Stimulated activated CD4-positive, alpha-beta T cell treated with anti-CD3 and anti-CD28 coated beads, TNF-alpha, amount 100 ng/mL, for 1 hour (primary cell): ENCODE results near the gene TMEM218.

Source experiments
- DNase-seq, 3 donors: peaks; one replicate each; pipeline ENCODE4 v3.0.0-alpha.2; 2020; ENCODE audit warnings: low read depth in 3 of 3, low spot score in 1 of 3

Gene TMEM218

DNA sequence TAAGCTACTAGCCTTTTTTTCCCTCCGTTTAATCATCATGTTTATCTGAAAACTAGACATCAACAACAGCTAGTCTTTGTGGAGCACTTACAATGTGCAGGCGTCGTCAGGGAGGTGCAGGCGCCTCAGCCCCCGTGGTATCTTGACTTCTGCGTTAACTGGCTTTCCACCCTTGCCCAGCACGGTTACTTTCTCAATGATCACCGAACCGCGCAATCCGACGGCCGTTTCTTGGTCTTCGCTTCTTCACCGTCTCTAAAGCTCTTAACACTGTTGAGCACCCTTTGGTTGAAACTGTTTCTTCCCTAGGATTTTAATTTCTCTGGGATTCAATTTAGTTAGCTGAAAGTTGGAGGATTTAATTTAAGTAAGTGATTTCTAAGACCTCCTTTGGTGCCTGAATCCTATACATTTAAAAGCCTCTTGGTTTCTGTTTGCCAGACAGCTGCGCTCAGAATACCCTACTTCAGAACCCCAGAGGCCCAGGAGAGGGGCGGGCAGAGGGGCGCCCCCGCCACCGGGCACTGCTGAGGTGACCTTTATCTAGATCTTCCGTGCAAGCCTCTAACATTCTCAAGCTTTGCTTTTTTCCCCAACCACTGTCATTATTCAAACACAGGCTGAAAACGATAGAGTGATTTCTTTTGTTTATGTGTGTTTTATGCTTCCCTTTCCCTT is 18.0 kb upstream of the TMEM218 start:
- DNase-seq = no peak

DNA sequence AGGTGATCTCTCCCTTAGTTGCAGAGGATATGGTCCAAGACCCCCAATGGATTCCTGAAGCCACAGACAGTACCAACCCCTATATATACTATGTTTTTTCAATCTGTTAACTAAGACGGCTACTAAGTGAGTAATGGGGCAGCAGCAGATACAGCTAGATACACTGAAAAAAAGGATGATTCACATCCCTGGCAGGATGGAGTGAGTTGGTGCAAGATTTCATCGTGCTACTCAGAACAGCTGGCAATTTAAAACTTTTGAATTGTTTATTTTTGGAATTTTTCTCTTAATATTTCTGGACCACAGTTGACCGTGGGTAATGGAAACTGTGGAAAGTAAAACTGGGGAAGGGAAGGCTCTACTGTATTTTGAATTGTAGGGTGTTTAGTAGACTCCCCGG is 17.0 kb upstream of the TMEM218 start:
- no peak for DNase-seq

DNA sequence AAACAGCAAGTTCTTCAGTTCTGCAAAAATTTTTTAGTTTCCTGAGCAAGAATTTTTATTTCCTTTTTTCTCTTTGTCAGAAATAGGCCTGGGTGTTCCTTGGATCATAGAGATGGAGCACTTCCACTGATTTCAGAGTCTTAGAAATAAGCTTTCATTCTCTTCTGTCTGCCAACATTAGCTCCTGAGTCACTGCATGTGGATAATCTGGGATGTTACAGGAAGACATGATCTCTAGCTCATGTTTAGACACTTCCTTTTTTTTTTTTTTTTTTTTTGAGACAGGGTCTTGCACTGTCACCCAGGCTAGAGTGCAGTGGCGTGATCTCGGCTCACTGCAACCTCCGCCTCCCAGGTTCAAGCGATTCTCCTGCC is 13.2 kb upstream of the TMEM218 start:
- no peak for DNase-seq

DNA sequence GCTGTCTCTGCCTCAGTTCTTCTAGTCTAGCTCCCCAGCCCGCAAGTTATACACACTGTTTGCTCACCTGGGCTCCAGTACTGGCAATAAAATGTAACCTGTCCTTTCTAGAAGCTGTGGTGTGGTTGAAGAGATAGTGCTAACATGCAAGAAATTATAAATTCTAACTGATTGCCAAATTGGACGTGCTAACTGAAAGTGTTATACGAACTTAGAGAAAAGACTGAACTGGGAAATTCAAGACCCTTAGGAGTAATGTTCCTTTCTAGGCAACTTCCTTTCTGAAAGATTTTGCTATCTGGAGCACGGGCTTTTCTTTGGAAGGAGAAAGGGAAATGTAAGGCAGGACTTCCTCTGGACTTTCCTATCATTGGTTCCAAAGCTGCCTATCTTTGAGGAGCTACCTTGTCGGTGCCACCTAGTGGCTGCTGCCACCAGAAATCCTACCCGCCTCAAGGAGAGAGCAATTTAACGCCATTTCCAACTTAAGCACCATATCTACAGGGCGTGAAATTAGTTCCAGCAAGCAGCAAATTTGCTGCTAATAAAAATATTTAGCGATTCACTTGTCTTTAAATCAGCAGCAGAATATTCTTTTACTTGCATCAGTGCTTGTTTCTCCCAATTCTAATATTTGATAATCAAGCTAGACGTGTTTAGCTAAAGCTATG is 12.7 kb upstream of the TMEM218 start:
- no peak for DNase-seq

DNA sequence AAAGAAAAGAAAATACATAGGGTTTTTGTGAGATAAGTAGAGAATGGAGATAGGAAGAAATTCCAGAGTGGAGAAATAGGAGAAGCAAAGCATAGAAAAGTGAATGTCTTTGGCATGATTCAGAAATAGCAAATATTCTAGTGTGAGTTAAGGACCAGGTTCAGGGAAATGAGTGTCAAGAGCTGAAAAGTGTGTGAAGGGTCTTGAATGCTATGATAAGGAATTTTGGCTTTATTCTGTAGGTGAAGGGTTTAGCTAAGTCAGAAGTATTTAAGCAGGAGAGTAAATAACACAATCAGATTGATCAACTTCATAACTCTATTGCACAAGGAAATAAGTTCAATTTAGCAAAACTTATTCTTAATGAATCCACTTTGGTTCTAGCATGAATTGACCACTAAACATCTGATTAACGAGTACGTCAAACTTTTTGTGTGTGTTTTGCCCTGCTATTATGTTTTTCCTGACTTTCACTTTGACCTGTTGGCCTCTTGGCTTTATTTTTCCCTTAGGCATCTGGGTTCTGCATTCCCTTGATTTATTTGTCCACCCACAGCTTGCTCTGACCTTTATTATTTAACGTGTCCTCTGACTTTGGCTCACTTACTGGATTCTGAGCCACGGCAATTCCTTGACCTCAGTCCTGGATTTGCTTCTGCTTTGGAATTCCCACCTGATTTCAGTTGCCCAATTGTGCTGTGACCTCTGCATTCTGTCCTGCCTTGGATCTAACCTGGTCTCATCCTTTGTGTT is 11.9 kb upstream of the TMEM218 start:
- DNase-seq = no peak

DNA sequence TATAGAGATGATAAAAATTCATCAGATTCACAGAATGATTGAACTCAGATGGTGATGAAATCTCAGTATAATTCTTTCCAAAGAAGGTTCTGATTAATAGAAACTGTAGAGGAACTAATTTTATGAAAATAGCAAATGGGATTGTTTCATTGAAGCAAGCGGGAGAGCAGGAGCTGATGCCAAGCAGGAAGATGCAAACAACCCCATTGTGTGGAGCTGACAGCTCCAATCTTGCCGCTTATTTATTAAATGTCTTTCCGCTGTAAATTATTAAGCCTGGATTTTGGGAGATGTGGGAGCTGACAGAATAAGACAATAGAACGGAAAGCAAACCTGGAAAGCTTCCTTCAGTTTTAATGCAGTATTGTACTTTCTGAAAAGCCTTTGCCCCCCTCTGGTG is 6.0 kb upstream of the TMEM218 start:
- DNase-seq = no peak

DNA sequence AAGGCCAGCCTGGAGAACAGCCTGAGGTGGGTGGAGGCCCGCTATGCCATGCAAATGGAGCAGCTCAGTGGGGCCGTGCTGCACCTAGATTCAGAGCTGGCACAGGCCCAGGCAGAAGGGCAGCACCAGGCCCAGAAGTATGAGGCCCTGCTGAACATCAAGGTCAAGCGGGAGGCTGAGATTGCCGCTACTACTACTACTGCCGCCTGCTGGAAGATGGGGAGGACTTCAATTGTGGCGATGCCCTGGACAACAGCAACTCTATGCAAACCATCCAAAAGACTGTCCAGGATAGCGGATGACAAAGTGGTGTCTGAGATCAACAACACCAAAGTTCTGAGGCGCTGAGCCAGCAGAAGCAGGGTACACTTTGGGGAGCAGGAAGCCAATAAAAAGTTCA is 3.1 kb upstream of the TMEM218 start:
- no peak for DNase-seq

DNA sequence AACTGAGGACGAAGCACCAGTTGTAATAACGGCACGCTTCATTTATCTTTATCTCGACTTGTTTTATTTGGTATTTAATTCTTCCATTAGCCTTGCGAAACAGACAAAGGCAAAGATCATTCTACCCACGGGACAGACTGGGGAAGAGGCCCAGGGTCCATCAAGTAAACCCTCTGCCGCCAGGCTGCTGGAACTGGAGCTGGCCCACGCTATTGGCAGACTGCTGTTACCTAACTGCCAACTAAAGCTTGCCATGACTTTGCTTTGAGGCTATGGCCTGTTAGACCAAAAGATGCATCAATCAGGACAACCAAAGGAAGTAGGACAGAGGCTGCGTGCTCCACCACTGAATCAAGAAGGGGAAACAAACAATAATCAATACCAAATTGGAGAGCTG is 780 bp upstream of the TMEM218 start:
- DNase-seq = no peak

DNA sequence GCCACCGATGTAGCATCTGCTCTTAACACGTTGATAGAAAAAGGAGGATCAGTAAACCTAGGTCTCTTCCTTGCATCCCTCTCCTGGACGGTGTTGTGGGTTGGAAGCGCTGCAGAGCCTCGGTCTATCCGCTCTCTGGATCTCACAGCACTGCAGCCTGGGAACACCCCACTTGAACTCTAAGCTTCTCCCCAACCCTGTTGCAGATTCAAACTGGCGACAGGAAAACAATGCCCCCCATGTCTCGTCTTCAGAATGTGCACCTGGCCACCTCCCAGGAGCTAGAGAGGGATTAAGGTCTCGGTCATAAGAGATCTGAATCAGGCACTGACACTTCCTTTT is 454 bp downstream of the TMEM218 start:
- peak in 1 of 3 donors; percentile 1 for DNase-seq

DNA sequence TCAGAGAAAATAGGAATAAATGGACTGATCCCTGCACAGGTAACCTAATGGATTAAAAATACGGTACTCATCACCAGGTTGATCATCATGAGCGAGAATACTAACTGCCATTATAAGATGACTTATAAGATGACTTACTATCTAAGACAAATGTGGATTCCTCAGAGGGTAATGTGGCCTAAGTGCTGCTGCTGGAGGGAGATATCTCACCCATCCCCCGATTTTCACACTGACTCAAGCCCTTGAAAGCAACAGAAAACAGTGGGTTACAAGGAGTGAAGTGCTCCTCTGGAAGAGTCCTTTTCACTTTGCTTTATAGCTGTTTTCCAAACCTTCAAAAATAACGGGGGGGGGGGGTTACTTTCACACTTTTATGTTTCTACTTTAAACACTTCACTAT is 920 bp downstream of the TMEM218 start:
- DNase-seq = no peak

DNA sequence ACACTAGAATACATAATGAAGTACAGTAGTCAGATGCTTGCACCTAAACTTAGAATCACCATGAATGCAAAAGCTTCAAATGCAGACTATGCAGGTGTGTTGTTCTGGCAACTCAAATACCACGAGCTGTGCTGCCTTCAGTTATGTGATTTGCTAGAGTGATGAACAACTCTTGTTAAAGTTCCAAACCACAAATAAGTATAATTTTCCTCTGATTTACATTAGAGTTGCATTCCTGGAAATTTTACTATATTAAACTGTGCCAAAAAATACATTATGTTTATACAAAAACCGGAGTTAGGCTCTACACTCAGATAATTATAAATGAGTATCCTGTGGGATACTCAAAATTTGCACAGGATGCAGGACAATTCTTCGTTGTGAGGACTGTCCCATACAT is 3.0 kb downstream of the TMEM218 start:
- no peak for DNase-seq

DNA sequence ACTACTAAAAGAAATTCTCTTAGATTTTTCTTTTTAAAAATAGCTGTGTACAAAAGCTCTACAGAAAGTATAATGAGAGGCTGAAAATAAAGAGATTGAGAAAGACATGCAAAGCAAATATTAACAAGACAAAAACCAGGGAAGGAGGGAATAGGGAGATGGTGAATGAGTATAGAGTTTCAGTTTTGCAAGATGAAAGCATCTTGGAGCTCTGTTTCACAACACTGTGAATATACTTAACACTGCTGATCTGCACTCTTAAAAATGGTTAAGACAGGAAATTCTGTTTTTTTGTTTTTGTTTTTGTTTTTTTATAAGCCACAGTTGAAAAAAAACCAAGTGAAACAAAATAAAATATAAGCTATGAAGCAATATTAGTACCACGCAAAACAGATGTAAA is 5.5 kb downstream of the TMEM218 start:
- no peak for DNase-seq

DNA sequence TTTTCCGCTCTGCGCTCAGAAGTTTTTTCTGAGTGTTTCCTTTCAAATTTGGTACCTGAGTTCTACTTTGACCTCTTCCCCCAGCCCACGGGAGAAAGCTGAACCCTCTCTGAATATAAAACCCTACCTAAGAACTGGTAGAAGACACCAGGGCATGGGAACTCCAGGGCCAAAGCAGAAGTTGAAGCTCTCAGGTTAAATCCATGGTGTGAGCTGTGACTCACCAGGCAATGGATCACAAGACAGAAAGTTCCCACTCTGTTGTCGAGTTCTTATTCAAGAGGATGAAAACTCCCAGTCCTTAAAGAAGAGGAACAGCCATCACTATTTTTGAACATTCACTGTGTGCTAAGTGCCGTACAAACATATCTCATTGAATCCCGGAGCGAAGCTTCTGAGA is 8.9 kb downstream of the TMEM218 start:
- DNase-seq = no peak

DNA sequence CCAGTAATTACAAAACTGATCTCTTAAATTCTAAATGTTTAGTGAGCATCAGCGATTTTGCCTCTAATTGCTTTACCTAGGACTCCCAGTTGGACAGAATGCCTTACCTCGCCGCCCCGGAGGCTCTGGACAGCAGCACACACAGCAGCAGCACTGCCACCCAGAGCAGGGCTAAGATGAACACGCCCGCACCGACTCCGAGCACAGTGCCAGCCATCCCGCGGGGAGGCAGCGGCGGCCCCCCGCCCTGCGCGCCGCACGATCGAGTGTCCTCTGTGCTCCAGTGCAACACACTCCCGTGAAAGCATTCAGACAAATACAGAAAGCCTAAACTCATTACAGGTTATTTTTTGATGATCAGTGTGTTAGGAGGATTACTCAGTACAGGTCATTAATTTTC is 9.4 kb downstream of the TMEM218 start:
- DNase-seq = no peak

DNA sequence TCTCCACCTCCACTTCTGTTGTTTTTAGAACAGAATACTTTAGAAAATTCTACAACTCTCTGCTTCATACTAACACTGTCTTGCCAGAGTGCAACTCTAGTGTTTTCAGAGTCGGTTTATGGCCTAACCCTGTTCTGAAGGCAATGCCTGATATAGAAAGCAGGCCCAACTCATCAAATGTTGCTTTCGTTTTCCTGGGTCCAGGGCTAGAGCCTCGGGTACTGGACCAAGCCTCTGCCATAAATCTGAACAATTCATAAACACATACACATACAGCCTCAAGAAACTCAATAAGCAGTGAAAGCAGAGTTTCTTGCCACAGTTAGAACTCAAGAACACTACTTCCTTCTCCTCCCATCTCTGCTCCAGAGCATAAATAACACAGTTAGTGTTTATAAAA is 9.8 kb downstream of the TMEM218 start:
- no peak for DNase-seq

DNA sequence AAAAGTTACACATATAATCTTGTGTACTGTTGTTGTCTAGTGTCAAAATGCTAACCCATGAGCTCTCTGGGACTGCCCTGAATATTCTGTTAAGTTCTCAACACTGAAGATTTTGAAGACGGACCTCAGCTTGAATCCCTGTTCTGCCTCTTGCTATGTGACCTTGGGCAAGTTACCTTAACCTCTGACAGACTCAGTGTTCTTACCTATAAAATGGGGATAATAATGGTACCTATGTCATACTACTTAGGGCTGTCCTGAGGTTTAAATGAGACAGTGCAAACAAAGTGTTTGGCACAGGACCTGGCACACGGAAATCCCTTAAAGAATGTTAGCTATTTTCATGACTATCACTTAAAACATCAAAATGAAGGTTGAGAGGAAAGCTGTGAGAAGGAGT is 11.3 kb downstream of the TMEM218 start:
- DNase-seq = no peak

DNA sequence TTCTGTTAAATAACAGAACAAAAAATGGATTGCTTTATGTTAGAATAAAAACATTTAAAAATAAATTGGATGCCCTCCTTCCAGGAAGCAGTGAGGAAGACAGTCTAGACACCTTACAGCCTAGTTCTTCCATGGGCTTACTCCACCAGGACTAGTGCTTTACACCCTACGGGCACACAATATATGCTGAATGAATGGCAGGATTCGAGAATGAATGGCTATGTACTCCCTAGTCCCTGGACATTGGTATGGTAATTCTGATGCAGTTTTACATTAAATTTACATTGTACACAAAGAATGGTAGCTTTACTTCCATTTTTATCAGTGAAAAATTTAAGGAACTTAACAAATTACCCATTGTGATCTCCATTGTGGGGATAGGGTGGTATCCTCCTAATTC is 16.7 kb downstream of the TMEM218 start:
- DNase-seq = no peak

DNA sequence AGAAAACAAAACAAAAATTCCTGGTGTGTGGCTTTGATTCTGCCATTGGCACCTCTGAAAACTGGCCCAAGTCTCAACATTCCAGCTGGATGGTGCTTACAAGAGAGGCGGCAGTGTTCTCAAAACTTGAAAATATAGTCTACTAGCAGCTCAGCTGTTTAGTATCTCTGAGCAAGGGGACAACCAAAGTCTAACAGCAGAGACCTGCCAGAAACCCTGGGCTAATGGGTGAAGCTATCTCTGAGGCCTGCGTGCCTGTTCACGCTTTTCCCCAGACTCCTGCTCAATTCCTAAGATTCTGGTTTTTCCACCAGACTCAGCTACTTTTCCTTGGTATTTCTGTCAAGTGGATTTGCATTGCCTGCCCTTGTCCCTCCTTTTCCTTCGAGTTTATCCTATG is 17.9 kb downstream of the TMEM218 start:
- no peak for DNase-seq

DNA sequence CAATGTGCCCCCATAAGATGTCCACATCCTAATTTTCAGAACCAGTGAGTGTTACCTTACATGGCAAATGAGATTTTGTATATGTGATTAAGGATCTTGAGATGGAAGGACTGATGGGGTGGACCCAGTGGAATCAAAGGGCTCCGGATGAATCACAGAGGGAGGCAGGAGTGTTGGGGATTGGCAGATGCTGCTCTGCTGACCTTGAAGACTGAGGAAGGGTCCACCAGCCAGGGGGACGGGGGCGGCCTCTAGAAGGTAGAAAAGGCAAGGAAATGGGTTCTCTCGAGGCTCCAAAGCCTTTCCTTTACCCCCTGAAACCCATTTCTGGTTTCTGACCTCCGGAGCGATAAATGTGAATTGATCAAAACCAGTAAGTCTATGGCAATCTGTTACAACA is 18.8 kb downstream of the TMEM218 start:
- no peak for DNase-seq

DNA sequence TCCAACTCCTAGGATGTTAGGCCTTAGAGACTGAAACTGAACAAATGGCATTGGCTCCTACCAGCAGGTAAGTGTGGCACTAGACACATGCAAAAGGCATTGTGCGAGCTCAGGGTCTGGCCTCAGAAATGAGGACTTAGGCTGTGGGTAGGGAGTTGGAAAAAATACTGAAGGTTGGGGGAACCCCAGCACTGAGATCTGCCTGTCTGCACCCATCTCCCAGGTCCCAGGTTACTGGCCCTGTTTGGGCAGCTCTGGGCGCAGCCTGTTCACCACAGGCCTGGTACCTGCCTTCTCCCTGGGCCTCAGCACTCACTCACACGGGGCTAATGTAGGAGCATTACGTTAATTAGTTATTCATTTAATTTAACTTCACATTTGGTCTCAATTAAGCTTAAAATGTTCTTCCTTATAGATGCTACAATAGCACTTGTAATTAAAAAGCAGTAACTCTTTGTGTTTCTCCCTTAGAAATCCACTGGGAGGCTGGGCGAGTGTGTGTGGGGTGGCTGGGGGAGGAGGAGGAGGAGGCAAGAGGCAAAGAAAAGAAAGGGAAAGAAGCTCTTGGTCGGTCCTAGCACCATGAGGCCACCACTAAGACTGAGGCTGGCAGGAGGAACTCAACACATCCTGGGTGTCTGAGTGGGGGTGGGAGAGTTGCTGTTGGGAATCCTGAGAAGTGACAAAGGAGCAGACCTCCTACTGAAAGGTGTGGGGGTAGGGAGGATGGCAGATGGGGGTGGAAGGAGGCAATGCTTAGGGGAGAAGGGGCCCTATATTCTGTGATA is 19.4 kb downstream of the TMEM218 start:
- no peak for DNase-seq

DNA sequence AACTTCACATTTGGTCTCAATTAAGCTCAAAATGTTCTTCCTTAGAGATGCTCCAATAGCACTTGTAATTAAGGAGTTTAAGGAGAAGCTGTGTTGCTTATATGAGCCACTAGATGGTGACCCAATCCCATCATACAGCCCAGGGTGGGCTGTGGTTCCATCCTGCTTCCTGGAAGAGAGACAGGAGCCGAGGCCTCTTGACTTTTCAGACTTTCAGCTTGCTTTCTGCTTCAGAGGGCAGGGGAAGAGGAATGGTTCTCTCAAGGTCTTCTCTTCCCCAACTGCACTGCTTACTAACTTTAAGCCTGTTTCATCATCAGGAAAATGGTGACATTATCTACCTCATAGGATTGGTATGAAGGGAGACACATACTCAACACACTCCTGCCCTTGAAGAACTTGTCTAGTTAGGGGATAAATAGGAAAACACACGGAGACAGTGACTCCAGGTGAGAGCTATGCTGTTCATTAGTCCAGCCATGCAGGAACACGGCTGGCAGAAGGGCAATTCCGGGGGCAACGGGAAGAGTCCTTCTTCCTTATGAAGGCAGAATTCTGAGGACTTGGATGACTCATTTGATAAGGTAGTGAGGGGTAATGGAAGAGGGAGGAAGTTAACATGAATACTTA is 20.1 kb downstream of the TMEM218 start:
- no peak for DNase-seq
